H9 (cell line): ENCODE measurements around the gene EIF2B5. TPM values are rescaled to one million over a fixed set of nuclear protein-coding genes. Genes with fewer than 3 reads are reported as not detected.

ENCODE experiments used
- DNase-seq: peaks from one replicate; pipeline ENCODE4 v3.0.0-alpha.2; 2017
- H2AFZ ChIP-seq: one replicate; pipeline ENCODE4 v1.6.1; 2013; ENCODE audit warnings: mild to moderate bottlenecking, low read length, control low read depth, moderate library complexity
- H2AK5ac ChIP-seq: 2 replicates; pipeline ENCODE4 v1.6.1; 2013; ENCODE audit warnings: low read length, control low read depth, mixed read lengths; ENCODE audit not compliant: insufficient read length
- H2BK120ac ChIP-seq: one replicate; pipeline ENCODE4 v1.6.1; 2013; ENCODE audit warnings: low read depth, mild to moderate bottlenecking, low read length, control low read depth, inconsistent platforms; ENCODE audit not compliant: poor library complexity, severe bottlenecking
- H2BK12ac ChIP-seq: 2 replicates; pipeline ENCODE4 v1.6.1; 2013; ENCODE audit warnings: low read length, control low read depth, mixed read lengths, low read depth; ENCODE audit not compliant: insufficient read length
- H2BK15ac ChIP-seq: 2 replicates; pipeline ENCODE4 v1.6.1; 2013; ENCODE audit warnings: low read depth, low read length, control low read depth
- H2BK20ac ChIP-seq: one replicate; pipeline ENCODE4 v1.6.1; 2013; ENCODE audit warnings: low read depth, mild to moderate bottlenecking, low read length, control low read depth, inconsistent platforms; ENCODE audit not compliant: poor library complexity, severe bottlenecking
- H2BK5ac ChIP-seq: 2 replicates; pipeline ENCODE4 v1.6.1; 2013; ENCODE audit warnings: low read length, control low read depth, mixed read lengths; ENCODE audit not compliant: insufficient read length
- H3K14ac ChIP-seq: 2 replicates; pipeline ENCODE4 v1.6.1; 2013; ENCODE audit warnings: low read length, control low read depth; ENCODE audit not compliant: insufficient read depth
- H3K18ac ChIP-seq: 2 replicates; pipeline ENCODE4 v1.6.1; 2013; ENCODE audit warnings: low read depth, mild to moderate bottlenecking, mixed read lengths, low read length, control low read depth; ENCODE audit not compliant: insufficient read length
- H3K23ac ChIP-seq: 2 replicates; pipeline ENCODE4 v1.6.1; 2013; ENCODE audit warnings: low read length, control low read depth, mixed read lengths, low read depth; ENCODE audit not compliant: insufficient read length
- H3K23me2 ChIP-seq: 2 replicates; pipeline ENCODE4 v1.6.1; 2013; ENCODE audit warnings: low read depth, mild to moderate bottlenecking, mixed read lengths, low read length, control low read depth; ENCODE audit not compliant: insufficient read length, poor library complexity, severe bottlenecking
- H3K27ac ChIP-seq: 2 replicates; pipeline ENCODE4 v1.5.1; 2013; ENCODE audit warnings: low read length, control low read depth, mixed read lengths, low read depth; ENCODE audit not compliant: insufficient read length
- H3K27me3 ChIP-seq: 2 replicates; pipeline ENCODE4 v1.6.1; 2013; ENCODE audit warnings: low read length, control low read depth, inconsistent platforms; ENCODE audit not compliant: insufficient read depth
- H3K4ac ChIP-seq: 2 replicates; pipeline ENCODE4 v1.6.1; 2013; ENCODE audit warnings: low read depth, mild to moderate bottlenecking, control low read depth, inconsistent platforms, low read length, moderate library complexity
- H3K4me1 ChIP-seq: 2 replicates; pipeline ENCODE4 v1.6.1; 2013; ENCODE audit warnings: low read length, control low read depth, inconsistent platforms; ENCODE audit not compliant: insufficient read depth
- H3K4me2 ChIP-seq: 2 replicates; pipeline ENCODE4 v1.6.1; 2013; ENCODE audit warnings: low read length, control low read depth, mixed read lengths; ENCODE audit not compliant: insufficient read length, insufficient read depth
- H3K56ac ChIP-seq: 2 replicates; pipeline ENCODE4 v1.6.1; 2013; ENCODE audit warnings: low read depth, mild to moderate bottlenecking, mixed read lengths, low read length, control low read depth; ENCODE audit not compliant: insufficient read length
- H3K79me1 ChIP-seq: 2 replicates; pipeline ENCODE4 v1.6.1; 2013; ENCODE audit warnings: low read depth, mild to moderate bottlenecking, moderate library complexity, low read length, control low read depth, inconsistent platforms; ENCODE audit not compliant: insufficient read depth, poor library complexity, severe bottlenecking
- H3K79me2 ChIP-seq: 2 replicates; pipeline ENCODE4 v1.6.1; 2013; ENCODE audit warnings: low read length, control low read depth, inconsistent platforms; ENCODE audit not compliant: insufficient read depth
- H3K9ac ChIP-seq: 2 replicates; pipeline ENCODE4 v1.6.1; 2013; ENCODE audit warnings: low read length, control low read depth, mixed read lengths; ENCODE audit not compliant: insufficient read length; ENCODE audit errors: extremely low read depth
- H3K9me3 ChIP-seq: one replicate; pipeline ENCODE4 v1.6.1; 2013; ENCODE audit warnings: low read depth, low read length, inconsistent platforms; ENCODE audit not compliant: control insufficient read depth
- H3T11ph ChIP-seq: one replicate; pipeline ENCODE4 v1.6.1; 2013; ENCODE audit warnings: mild to moderate bottlenecking, low read length, control low read depth, inconsistent platforms
- H4K20me1 ChIP-seq: one replicate; pipeline ENCODE4 v1.6.1; 2013; ENCODE audit not compliant: control insufficient read depth, insufficient read length, insufficient read depth
- H4K5ac ChIP-seq: 2 replicates; pipeline ENCODE4 v1.6.1; 2013; ENCODE audit warnings: low read depth, mild to moderate bottlenecking, mixed read lengths, low read length, control low read depth; ENCODE audit not compliant: insufficient read length
- H4K8ac ChIP-seq: replicated peaks from 2 replicates; pipeline ENCODE4 v1.6.1; 2013; ENCODE audit warnings: low read length, control low read depth, mixed read lengths, low read depth; ENCODE audit not compliant: insufficient read length
- H4K91ac ChIP-seq: 2 replicates; pipeline ENCODE4 v1.6.1; 2013; ENCODE audit warnings: low read depth, mild to moderate bottlenecking, moderate library complexity, mixed read lengths, low read length, control low read depth; ENCODE audit not compliant: insufficient read length
- H3K27ac Mint-ChIP-seq, 3 experiments: 2 replicates in 2 of 3; 3 replicates in 1 of 3; pipeline ENCODE4 v1.8.0; 2020 to 2021; ENCODE audit warnings: mixed read lengths in 3 of 3, mild to moderate bottlenecking in 1 of 3, moderate library complexity in 1 of 3
- H3K27me3 Mint-ChIP-seq: 2 replicates; pipeline ENCODE4 v1.8.0; 2021; ENCODE audit warnings: low read depth, mild to moderate bottlenecking, moderate library complexity, mixed read lengths
- H3K36me3 Mint-ChIP-seq, 3 experiments: 2 replicates in 2 of 3; 3 replicates in 1 of 3; pipeline ENCODE4 v1.8.0; 2020 to 2021; ENCODE audit warnings: low read depth in 3 of 3, mixed read lengths in 3 of 3; ENCODE audit not compliant: insufficient read depth in 1 of 3
- H3K4me1 Mint-ChIP-seq, 2 experiments: 2 replicates each; pipeline ENCODE4 v1.8.0; 2020; ENCODE audit warnings: mixed read lengths in 2 of 2
- H3K4me3 Mint-ChIP-seq, 2 experiments: 2 replicates in 1 of 2; 3 replicates in 1 of 2; pipeline ENCODE4 v1.8.0; 2020 to 2021; ENCODE audit warnings: mild to moderate bottlenecking in 2 of 2, mixed read lengths in 2 of 2, moderate library complexity in 1 of 2
- H3K9me3 Mint-ChIP-seq, 2 experiments: 2 replicates in 1 of 2; 3 replicates in 1 of 2; pipeline ENCODE4 v1.8.0; 2020; ENCODE audit warnings: mild to moderate bottlenecking in 2 of 2, mixed read lengths in 2 of 2, moderate library complexity in 1 of 2
- WGBS: extraction: QIAGEN DNeasy Blood & Tissue Kit; methylation state at CpG from one replicate; pipeline ENCODE4 v1.1.7; 2013; ENCODE audit warnings: missing lambda C conversion rate, low lambda C conversion rate, mixed read lengths; ENCODE audit not compliant: insufficient read length; ENCODE audit errors: extremely low coverage; 5-methylcytosine and 5-hydroxymethylcytosine counted together
- total RNA-seq: library from RNA; stranded (reverse); gene quantifications from 2 replicates; pipeline ENCODE4 v1.2.1, GENCODE V29; 2021
- TF ChIP-seq, protein P1 (sequence below): fragments of 200-600 bp; sonication (generic); conservative IDR thresholded peaks from 3 replicates; pipeline ENCODE4 v1.8.0; 2021; ENCODE audit warnings: antibody characterized with exemption, mild to moderate bottlenecking

Gene EIF2B5
- total RNA-seq, 1 experiment from 2014 or later = 42.0 TPM

DNA sequence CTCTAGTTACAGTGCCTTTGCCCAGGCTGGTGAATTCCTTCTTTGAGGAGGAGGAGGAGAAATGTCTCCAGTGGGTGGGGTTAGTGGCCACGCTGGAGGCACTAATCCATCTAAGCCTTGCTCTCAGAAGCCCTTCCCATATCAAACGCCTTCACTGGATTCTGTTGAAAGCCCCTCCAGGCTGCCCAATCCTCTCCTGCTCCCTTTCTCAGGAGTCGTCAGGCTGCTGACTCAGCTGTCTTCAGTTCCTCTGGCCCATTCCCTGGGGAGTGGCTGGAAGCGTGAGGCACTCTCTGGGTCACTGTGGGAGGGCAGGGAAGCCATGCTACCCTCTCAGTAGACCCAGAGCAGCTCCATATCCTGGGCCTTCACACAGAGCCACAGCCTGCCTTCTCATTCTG is 42.2 kb downstream of the EIF2B5 start:
- no peak overlapping the region for H2AK5ac ChIP-seq
- peaks cover 38 to 67% (median 57%) of the 10 kb centered on the region in 3 experiments; a peak in 6 of 7 replicates for H3K36me3 Mint-ChIP-seq
- peak overlapping the region; percentile 34 to 100 (median 72); a peak in 5 of 7 replicates for H3K27ac Mint-ChIP-seq
- H3K14ac ChIP-seq = no peak overlapping the region
- no peak overlapping the region for H4K5ac ChIP-seq
- DNase-seq = no peak
- peaks cover 16% of the 10 kb centered on the region for H3K23me2 ChIP-seq
- H4K8ac ChIP-seq = no peak overlapping the region
- H4K91ac ChIP-seq = no peak overlapping the region
- no peak overlapping the region for H3K18ac ChIP-seq
- no peak overlapping the region for H2AFZ ChIP-seq
- H3K9me3 ChIP-seq = no peaks in the 10 kb centered on the region
- peak overlapping the region; percentile 97 for H3K4me2 ChIP-seq
- H3K4me3 Mint-ChIP-seq = peak overlapping the region; percentile 95 to 96; a peak in 3 of 5 replicates
- H3K27me3 Mint-ChIP-seq = no peaks in the 10 kb centered on the region
- H3K27me3 ChIP-seq = no peaks in the 10 kb centered on the region
- H3K27ac ChIP-seq = peak overlapping the region; percentile 72
- H3T11ph ChIP-seq = no peak overlapping the region
- H2BK120ac ChIP-seq = no peak overlapping the region
- H2BK20ac ChIP-seq = no peak overlapping the region
- H3K9ac ChIP-seq = no peak overlapping the region
- H4K20me1 ChIP-seq = peaks cover 3% of the 10 kb centered on the region
- no peak overlapping the region for H3K23ac ChIP-seq
- no peaks in the 10 kb centered on the region for H3K9me3 Mint-ChIP-seq
- peaks cover 21 to 31% of the 10 kb centered on the region in 2 experiments for H3K4me1 Mint-ChIP-seq
- no peak overlapping the region for H2BK12ac ChIP-seq
- H3K56ac ChIP-seq = no peak overlapping the region
- H3K4me1 ChIP-seq = no peaks in the 10 kb centered on the region; the same call in 1 of the 2 replicates
- no peak overlapping the region for H2BK15ac ChIP-seq
- H2BK5ac ChIP-seq = no peak overlapping the region
- H3K4ac ChIP-seq = no peak overlapping the region
- peaks cover 9% of the 10 kb centered on the region; the same call in 1 of the 2 replicates for H3K79me2 ChIP-seq
- WGBS = no CpG with 5 or more reads among the region's 4 CpGs
- H3K79me1 ChIP-seq = peaks cover 7% of the 10 kb centered on the region
- TF ChIP-seq, protein P1, sequence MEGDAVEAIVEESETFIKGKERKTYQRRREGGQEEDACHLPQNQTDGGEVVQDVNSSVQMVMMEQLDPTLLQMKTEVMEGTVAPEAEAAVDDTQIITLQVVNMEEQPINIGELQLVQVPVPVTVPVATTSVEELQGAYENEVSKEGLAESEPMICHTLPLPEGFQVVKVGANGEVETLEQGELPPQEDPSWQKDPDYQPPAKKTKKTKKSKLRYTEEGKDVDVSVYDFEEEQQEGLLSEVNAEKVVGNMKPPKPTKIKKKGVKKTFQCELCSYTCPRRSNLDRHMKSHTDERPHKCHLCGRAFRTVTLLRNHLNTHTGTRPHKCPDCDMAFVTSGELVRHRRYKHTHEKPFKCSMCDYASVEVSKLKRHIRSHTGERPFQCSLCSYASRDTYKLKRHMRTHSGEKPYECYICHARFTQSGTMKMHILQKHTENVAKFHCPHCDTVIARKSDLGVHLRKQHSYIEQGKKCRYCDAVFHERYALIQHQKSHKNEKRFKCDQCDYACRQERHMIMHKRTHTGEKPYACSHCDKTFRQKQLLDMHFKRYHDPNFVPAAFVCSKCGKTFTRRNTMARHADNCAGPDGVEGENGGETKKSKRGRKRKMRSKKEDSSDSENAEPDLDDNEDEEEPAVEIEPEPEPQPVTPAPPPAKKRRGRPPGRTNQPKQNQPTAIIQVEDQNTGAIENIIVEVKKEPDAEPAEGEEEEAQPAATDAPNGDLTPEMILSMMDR = no peak
